Nasal cavity respiratory epithelium epithelial cell of viscerocranial mucosa (primary cell): ENCODE results near the gene GOLGA6L22. TPM values are rescaled to one million over a fixed set of nuclear protein-coding genes. Genes with fewer than 3 reads are reported as not detected.

Source experiments
- total RNA-seq: library from RNA; depleted of rRNA; stranded (reverse); fragments of >200 nt; gene quantifications from 2 replicates; pipeline ENCODE4 v1.2.3, GENCODE V29; 2014

GOLGA6L22 gene, protein sequence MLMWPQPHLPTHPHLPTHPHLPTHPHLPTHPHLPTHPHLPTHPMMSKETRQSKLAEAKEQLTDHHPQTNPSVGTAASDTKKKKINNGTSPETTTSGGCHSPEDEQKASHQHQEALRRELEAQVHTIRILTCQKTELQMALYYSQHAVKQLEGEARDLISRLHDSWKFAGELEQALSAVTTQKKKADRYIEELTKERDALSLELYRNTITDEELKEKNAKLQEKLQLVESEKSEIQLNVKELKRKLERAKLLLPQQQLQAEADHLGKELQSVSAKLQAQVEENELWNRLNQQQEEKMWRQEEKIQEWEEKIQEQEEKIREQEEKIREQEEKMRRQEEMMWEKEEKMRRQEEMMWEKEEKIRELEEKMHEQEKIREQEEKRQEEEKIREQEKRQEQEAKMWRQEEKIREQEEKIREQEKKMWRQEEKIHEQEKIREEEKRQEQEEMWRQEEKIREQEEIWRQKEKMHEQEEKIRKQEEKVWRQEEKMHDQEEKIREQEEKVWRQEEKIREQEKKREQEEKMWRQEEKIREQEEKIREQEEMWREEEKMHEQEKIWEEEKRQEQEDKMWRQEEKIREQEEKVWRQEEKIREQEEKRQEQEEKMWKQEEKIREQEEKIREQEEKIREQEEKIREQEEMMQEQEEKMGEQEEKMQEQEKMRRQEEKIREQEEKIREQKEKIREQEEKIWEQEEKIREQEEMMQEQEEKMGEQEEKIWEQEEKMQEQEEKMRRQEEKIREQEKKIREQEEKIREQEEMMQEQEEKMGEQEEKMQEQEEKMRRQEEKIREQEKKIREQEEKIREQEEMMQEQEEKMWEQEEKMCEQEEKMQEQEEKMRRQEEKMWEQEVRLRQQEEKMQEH
- not detected in 2 replicates for total RNA-seq

DNA sequence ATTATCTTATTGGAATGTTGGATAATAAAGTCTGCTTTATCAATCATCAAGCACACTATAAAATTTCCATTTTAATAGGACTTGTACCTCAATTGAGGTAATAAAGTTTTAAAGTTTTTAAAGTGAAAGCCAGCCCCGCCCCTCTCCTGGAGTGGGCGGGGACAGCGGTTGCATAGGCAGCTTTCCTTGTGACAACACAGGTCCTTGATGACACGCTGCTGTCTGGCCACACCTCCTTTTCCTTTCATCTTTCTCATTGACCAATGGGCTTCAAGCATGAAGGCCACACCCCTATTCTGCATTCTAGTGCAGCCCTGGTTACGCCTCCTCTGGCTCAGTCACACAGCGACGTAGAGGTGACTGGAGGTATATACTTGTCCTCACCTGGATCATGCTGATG lies at the start of gene GOLGA6L22:
GOLGA6L22 (plus strand) TSS at position 301 of the 400 bp plus-strand sequence; CDS start at position 392, 91 bp downstream.

